OCI-M2 (cell line): ENCODE measurements around the gene DCST1.
"Not testable (repeated sequence)": the region's sequence is repeated elsewhere in the genome, so short reads cannot be mapped to it uniquely, and the experiment has no call there.

Experiments used
- DNase-seq: peaks from one replicate; lab custom pipeline; 2025; ENCODE audit not compliant: unreplicated experiment; lab: John Stamatoyannopoulos, UW

Gene DCST1

GRCh38 chr1:155033524-155033923, at the start of gene DCST1, which contains the start of gene DCST2:
TSS of gene DCST1 (plus strand) at chr1:155033824. CDS start at chr1:155034037, 213 bp downstream.
TSS of gene DCST2 (minus strand) at chr1:155033781. CDS start at chr1:155033701, 80 bp downstream.
- no peak for DNase-seq

GRCh38 chr1:154986736-154987135, 46.9 kb upstream of the DCST1 start:
- not testable (repeated sequence) for DNase-seq

GRCh38 chr1:154987326-154987725, 46.3 kb upstream of the DCST1 start:
- no peak for DNase-seq

- DNase-seq = no peak
Measured at GRCh38 chr1:154988058-154988954, 45.3 kb upstream of the DCST1 start.

- no peak for DNase-seq
Measured at GRCh38 chr1:154989195-154989860, 44.3 kb upstream of the DCST1 start.

- no peak for DNase-seq
Measured at GRCh38 chr1:154990276-154990675, 43.3 kb upstream of the DCST1 start.

GRCh38 chr1:154992721-154993571, 40.7 kb upstream of the DCST1 start:
- DNase-seq = peak; percentile 34

GRCh38 chr1:154993572-154994268, 39.9 kb upstream of the DCST1 start, which contains the start of gene LENEP:
TSS of gene LENEP (plus strand) at chr1:154993586. CDS start at chr1:154993608, 22 bp downstream.
- DNase-seq = no peak

GRCh38 chr1:154994269-154994587, 39.4 kb upstream of the DCST1 start:
- DNase-seq = no peak

GRCh38 chr1:154994591-154994990, 39.0 kb upstream of the DCST1 start:
- no peak for DNase-seq

- DNase-seq = not testable (repeated sequence)
Measured at GRCh38 chr1:154995301-154995983, 38.2 kb upstream of the DCST1 start.

GRCh38 chr1:154996966-154997701, 36.5 kb upstream of the DCST1 start:
- no peak for DNase-seq

GRCh38 chr1:154998201-154998780, 35.3 kb upstream of the DCST1 start:
- no peak for DNase-seq

- DNase-seq = peak; percentile 31
Measured at GRCh38 chr1:154998818-154999570, 34.6 kb upstream of the DCST1 start.

GRCh38 chr1:154999571-155000410, 33.8 kb upstream of the DCST1 start:
- peak; percentile 9 for DNase-seq

GRCh38 chr1:155000411-155000725, 33.3 kb upstream of the DCST1 start:
- DNase-seq = no peak

GRCh38 chr1:155000726-155001424, 32.7 kb upstream of the DCST1 start:
- peak; percentile 72 for DNase-seq
